Neuron (in vitro differentiated cells): ENCODE results near the gene SNAP47.

Experiments
- H2AFZ ChIP-seq: one replicate; pipeline ENCODE4 v1.6.1; 2013; ENCODE audit warnings: low read depth, mild to moderate bottlenecking, inconsistent platforms, low read length, moderate library complexity
- H3K27me3 ChIP-seq: one replicate; pipeline ENCODE4 v1.6.1; 2013; ENCODE audit warnings: low read length; ENCODE audit not compliant: insufficient read depth
- H3K36me3 ChIP-seq: one replicate; pipeline ENCODE4 v1.6.1; 2013; ENCODE audit warnings: low read length; ENCODE audit not compliant: insufficient read depth
- H3K4me1 ChIP-seq: one replicate; pipeline ENCODE4 v1.6.1; 2013; ENCODE audit warnings: low read length; ENCODE audit not compliant: insufficient read depth
- H3K4me3 ChIP-seq: 2 replicates; pipeline ENCODE4 v1.5.1; 2013; ENCODE audit warnings: mild to moderate bottlenecking, low read length, moderate library complexity
- H3K9me3 ChIP-seq: one replicate; pipeline ENCODE4 v1.6.1; 2013; ENCODE audit warnings: low read length

The SNAP47 gene

GRCh38 chr1:227770812-227771211, 35.6 kb downstream of the SNAP47 start:
- Histone ChIP-seq H3K4me1 (peaks cover 2% of the 10 kb centered on the region), H3K4me3 (no peak overlapping the region), H3K9me3 (no peaks in the 10 kb centered on the region), H3K27me3 (no peaks in the 10 kb centered on the region), H2AFZ (no peak overlapping the region), H3K36me3 (peaks cover 49% of the 10 kb centered on the region)

DNA sequence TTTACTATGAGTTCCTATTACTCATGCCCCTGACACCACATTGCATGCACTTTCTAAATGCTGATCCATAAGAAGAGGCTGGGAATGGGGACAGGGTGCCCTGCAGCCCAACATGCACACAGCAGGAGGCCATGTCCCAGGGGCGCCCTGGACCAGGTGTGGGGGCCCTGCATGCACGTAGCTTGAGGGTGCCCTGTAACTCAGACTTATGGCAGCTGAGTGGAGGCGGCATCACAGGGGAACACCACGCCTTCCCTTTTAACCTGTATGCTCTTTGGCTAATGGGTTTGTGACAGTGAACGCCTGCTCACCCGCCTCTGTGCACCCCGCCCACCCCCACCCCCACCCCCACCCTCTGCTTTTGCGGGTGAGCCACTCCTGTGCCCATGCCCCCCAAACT, 36.1 kb downstream of the SNAP47 start:
- peaks cover 7% of the 10 kb centered on the region for H3K4me1 ChIP-seq
- no peak overlapping the region for H2AFZ ChIP-seq
- H3K36me3 ChIP-seq = peaks cover 49% of the 10 kb centered on the region
- H3K27me3 ChIP-seq = no peaks in the 10 kb centered on the region
- H3K9me3 ChIP-seq = no peaks in the 10 kb centered on the region
- H3K4me3 ChIP-seq = no peak overlapping the region

DNA sequence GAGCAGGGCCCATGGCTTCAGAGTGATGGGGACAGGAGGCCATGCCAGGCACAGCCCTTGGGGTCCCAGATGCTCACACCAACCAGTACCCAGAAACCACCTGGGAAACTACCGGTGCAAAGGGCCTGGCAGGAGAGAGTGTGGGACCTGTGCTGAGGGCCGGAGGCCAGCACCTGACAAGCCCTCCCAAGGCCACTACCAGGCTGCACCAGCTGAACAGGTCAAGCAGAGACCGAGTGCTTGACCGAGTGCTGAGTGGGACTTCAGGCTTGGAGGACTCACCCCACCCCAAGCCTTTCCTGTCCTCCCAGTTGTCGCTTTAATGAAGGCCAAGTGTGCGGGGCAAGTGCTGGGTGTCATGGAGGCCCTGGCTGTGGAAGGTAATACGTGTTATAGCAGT, 36.5 kb downstream of the SNAP47 start:
- H3K36me3 ChIP-seq = peaks cover 47% of the 10 kb centered on the region
- H3K27me3 ChIP-seq = no peaks in the 10 kb centered on the region
- H3K4me1 ChIP-seq = peaks cover 12% of the 10 kb centered on the region
- no peaks in the 10 kb centered on the region for H3K9me3 ChIP-seq
- H3K4me3 ChIP-seq = no peak overlapping the region
- H2AFZ ChIP-seq = no peak overlapping the region

GRCh38 chr1:227773558-227773957, 38.3 kb downstream of the SNAP47 start:
- Histone ChIP-seq H3K4me3 (no peak overlapping the region), H3K27me3 (no peaks in the 10 kb centered on the region), H3K36me3 (peaks cover 29% of the 10 kb centered on the region), H2AFZ (no peak overlapping the region), H3K4me1 (peaks cover 13% of the 10 kb centered on the region), H3K9me3 (no peaks in the 10 kb centered on the region)

DNA sequence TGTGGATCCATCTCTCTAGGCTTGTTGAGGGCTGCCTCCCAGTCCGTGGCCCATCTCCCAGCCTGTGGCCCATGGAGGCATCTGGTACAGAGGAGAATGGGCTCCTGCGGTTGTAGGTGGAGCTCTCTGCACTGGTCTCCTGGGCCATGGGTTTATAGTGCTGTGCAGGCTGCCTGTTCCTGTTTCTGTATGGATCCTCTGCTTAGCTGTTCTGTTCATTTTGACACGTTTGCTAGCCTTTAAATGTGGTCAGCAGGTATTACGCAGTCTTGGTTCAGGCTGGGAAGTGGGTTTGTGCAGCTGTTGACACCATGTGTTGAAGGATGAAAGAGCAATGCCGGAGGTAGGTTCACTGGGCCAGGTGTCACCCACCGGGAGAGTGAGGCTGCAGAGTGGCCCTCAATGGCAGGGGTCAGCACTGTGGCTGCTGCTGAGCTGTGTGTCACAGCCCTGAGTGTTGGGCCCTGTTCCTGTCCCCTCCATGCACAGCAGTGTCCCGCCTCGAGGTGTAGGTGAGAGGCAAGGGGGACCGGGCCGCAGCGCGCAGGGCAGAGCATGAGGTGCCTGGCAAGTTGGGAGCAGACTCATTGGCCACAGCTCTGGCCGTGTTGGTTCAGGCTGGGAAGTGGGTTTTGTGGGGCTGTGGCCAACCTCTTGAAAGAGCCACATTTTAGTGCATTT, 39.0 kb downstream of the SNAP47 start:
- Histone ChIP-seq H3K4me3 (no peak overlapping the region), H3K9me3 (no peaks in the 10 kb centered on the region), H2AFZ (no peak overlapping the region), H3K36me3 (peaks cover 24% of the 10 kb centered on the region), H3K27me3 (no peaks in the 10 kb centered on the region), H3K4me1 (peaks cover 13% of the 10 kb centered on the region)

DNA sequence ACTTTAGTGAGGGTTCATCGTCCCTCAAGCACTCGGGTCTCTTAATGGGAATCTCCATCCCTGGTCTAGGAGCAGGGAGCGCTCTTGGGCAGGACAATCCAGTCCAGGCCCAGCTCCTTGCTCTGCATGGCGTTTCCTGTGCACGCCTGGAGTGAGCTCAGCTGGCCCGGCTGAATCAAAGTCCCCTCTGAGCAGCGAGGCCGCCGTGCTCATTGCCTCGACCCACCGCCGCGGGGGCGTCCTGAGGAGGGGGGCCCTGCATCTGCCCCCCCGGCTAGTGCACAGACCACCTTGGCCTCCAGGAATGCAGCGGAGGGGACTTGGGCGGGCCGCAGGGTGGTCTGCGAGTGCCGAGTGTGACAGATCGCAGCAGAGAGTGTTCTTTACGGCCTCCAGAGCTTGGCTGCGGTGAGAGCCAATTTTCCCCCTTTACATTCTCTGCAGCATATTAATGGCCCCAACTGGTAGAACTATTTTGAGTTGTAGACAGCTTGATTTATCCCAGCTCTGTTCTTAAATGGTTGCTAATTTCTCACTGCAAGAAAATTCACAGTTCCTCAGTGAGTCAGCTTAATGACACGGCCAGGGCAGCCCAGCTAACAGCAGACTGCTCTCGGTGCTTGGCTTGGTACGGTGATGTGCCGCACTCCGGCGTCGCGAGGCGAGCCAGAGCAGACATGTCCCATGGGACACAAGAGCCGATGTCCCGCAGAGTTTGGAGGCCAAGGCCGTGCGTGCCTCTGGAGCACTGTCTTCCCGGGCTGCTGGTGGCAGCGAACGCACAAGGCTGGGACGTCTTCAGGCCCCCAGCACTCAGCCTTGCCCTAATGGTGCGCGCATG, 39.8 kb downstream of the SNAP47 start:
- Histone ChIP-seq H3K9me3 (no peaks in the 10 kb centered on the region), H3K4me1 (peaks cover 13% of the 10 kb centered on the region), H2AFZ (no peak overlapping the region), H3K27me3 (no peaks in the 10 kb centered on the region), H3K4me3 (no peak overlapping the region), H3K36me3 (peaks cover 16% of the 10 kb centered on the region)

DNA sequence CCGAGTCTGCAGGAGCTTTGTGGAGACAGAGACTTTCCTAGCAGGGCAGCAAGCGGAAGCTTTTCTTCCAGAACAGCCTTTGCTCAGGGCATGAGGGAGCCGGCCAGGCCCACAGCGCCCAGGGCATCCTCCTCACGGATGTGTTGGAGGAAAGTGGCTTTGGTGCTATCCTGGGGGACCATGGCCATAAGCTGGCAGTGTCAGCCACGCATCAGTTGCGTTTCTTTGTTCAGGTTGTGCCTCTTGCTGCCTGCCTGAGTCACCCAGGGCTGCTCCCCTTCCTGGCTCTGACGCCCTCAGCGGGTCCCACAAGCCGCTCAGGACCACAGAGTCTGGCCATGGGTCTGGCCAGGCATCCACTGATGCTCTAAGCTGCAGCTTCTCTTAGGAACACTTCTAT, 40.6 kb downstream of the SNAP47 start:
- Histone ChIP-seq H3K4me3 (no peak overlapping the region), H3K9me3 (no peaks in the 10 kb centered on the region), H2AFZ (no peak overlapping the region), H3K27me3 (no peaks in the 10 kb centered on the region), H3K4me1 (peaks cover 13% of the 10 kb centered on the region), H3K36me3 (peaks cover 17% of the 10 kb centered on the region)

GRCh38 chr1:227776331-227776771, 41.1 kb downstream of the SNAP47 start:
- H3K27me3 ChIP-seq = no peaks in the 10 kb centered on the region

GRCh38 chr1:227777156-227777555, 41.9 kb downstream of the SNAP47 start:
- H3K4me1 ChIP-seq = peaks cover 13% of the 10 kb centered on the region

More at GRCh38 chr1:227776331-227776771, 41.1 kb downstream of the SNAP47 start:
- Histone ChIP-seq H3K9me3 (no peaks in the 10 kb centered on the region), H3K36me3 (peaks cover 13% of the 10 kb centered on the region), H2AFZ (no peak overlapping the region), H3K4me1 (peaks cover 13% of the 10 kb centered on the region), H3K4me3 (no peak overlapping the region)

GRCh38 chr1:227777646-227778045, 42.4 kb downstream of the SNAP47 start:
- Histone ChIP-seq H3K9me3 (no peaks in the 10 kb centered on the region), H3K4me3 (no peak overlapping the region), H2AFZ (no peak overlapping the region), H3K27me3 (no peaks in the 10 kb centered on the region), H3K4me1 (peaks cover 13% of the 10 kb centered on the region), H3K36me3 (peaks cover 18% of the 10 kb centered on the region)

More at GRCh38 chr1:227777156-227777555, 41.9 kb downstream of the SNAP47 start:
- H3K36me3 ChIP-seq = peaks cover 14% of the 10 kb centered on the region
- H2AFZ ChIP-seq = no peak overlapping the region
- no peak overlapping the region for H3K4me3 ChIP-seq
- no peaks in the 10 kb centered on the region for H3K9me3 ChIP-seq
- no peaks in the 10 kb centered on the region for H3K27me3 ChIP-seq

- Histone ChIP-seq H3K36me3 (peaks cover 17% of the 10 kb centered on the region), H3K4me1 (peaks cover 13% of the 10 kb centered on the region), H2AFZ (no peak overlapping the region), H3K9me3 (no peaks in the 10 kb centered on the region), H3K27me3 (no peaks in the 10 kb centered on the region), H3K4me3 (no peak overlapping the region)
Observed at GRCh38 chr1:227778401-227778947, 43.2 kb downstream of the SNAP47 start.

GRCh38 chr1:227779021-227779441, 43.8 kb downstream of the SNAP47 start:
- H3K4me3 ChIP-seq = no peak overlapping the region
- no peak overlapping the region for H2AFZ ChIP-seq
- no peaks in the 10 kb centered on the region for H3K27me3 ChIP-seq
- peaks cover 13% of the 10 kb centered on the region for H3K4me1 ChIP-seq
- H3K9me3 ChIP-seq = no peaks in the 10 kb centered on the region
- H3K36me3 ChIP-seq = peaks cover 12% of the 10 kb centered on the region

DNA sequence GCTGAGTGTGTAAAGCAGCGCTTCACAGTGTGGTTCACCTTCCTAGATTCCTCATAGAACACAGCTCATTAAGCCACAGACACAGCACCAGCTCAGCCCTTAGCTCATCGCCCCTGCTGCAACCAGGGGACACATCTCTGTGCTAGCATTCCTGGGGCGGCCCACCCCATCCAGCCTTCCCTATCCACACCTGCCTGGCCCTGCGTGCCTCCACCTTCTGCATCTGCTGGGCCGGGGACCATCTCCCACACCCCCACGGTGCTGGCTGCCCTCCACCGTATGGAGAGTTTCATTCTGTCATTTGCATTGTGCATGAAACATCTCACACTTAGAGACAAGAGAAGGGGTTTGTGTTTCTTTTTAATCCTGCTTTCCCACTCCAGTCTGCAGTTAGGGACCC, 44.5 kb downstream of the SNAP47 start:
- Histone ChIP-seq H3K36me3 (peaks cover 12% of the 10 kb centered on the region), H3K4me3 (no peak overlapping the region), H3K9me3 (no peaks in the 10 kb centered on the region), H2AFZ (no peak overlapping the region), H3K27me3 (no peaks in the 10 kb centered on the region), H3K4me1 (peaks cover 13% of the 10 kb centered on the region)
